GM18873 (cell line): ENCODE results near the gene FAM83E.

Source experiments
- ATAC-seq: cut with Tn5 transposase; IDR thresholded peaks from one replicate; pipeline ENCODE4 v1.9.1; 2021; ENCODE audit warnings: mild to moderate bottlenecking, moderate library complexity, moderate number of reproducible peaks; ENCODE audit not compliant: unreplicated experiment, low FRiP score

The FAM83E gene

DNA sequence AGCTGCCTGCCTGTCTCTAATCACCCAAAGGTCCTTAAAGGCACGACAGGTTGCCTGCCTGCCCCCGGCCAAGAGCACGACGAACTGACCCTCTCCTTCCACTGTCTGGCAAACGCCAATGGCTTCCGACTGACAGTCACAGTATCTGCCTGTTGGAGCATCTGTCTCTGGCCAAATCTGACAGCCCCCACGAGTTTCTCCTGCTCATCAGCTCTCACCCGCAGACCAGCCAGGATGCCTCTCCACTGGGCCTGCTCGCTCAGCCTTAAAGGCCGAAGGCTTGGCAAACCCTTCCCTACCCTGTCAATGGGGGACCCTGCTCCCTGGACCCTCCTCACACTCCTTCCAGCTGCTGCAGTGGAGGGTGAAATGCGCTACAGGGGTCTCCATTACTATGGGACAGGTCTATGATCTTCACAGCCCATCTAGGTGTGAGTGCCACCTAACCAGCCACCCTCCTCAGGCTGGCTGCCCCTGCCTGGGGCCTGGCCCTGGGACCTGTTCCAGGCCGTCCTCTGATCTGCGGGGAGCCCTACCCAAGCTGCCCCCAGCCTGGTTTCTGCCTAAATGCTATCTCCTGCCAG is 932 bp downstream of the FAM83E start:
- no peak for ATAC-seq

DNA sequence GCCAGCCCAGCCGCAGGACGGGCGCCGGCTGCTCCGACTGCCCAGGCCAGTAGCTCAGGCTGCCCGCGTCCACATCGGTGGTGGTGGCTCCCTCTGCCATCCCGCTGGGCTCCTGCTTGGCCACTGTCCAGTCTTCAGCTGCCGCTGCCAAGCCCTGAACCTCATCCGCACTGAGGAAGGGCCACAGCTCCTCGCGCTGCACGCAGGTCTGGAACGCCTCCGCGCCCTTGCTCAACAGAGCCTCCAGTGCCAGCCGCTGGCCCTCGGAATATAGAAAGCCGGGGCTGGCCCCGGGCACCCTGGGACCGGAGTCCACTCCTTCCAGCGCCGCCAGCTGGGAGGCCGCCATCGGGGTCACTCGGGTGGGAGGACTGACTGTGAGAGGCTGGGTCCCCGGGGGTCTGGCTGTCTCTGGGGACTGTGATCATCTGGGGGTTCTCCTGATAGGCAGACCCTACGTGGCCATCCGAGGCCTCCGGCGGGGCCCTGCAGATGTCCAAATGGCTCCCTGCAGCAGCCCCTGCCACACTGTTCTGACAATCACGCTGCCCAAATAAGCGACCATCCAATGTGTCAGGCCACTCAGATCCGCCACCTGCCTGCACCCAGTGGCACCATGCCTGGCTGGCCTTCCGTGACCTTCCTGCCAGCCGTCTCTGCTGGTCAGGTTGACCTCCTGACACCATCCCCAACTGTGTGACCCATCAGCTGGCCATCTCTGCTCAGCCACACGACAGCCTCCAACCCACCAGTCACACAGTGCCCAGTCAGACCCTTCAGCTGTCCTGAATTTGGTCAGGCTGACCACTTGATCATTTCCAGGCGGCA is 1.6 kb downstream of the FAM83E start:
- no peak for ATAC-seq

GRCh38 chr19:48611872-48612271 is 3.0 kb downstream of the FAM83E start:
- no peak for ATAC-seq

- ATAC-seq = no peak
Observed at GRCh38 chr19:48609571-48610108, 5.2 kb downstream of the FAM83E start.

GRCh38 chr19:48608798-48609263 is 6.0 kb downstream of the FAM83E start:
- ATAC-seq = no peak

DNA sequence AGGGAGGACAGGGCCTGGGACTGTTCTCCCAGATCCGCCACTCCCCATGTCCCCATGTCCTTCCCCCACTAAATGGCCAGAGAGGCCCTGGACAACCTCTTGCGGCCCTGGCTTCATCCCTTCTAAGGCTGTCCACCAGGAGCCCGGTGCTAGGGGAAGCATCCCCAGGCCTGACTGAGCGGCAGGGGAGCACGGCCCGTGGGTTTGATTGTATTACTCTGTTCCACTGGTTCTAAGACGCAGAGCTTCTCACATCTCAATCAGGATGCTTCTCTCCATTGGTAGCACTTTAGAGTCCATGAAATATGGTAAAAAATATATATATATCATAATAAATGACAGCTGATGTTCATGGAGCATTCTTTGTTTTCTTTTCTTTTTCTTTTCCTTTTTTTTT is 7.5 kb downstream of the FAM83E start:
- ATAC-seq = no peak

DNA sequence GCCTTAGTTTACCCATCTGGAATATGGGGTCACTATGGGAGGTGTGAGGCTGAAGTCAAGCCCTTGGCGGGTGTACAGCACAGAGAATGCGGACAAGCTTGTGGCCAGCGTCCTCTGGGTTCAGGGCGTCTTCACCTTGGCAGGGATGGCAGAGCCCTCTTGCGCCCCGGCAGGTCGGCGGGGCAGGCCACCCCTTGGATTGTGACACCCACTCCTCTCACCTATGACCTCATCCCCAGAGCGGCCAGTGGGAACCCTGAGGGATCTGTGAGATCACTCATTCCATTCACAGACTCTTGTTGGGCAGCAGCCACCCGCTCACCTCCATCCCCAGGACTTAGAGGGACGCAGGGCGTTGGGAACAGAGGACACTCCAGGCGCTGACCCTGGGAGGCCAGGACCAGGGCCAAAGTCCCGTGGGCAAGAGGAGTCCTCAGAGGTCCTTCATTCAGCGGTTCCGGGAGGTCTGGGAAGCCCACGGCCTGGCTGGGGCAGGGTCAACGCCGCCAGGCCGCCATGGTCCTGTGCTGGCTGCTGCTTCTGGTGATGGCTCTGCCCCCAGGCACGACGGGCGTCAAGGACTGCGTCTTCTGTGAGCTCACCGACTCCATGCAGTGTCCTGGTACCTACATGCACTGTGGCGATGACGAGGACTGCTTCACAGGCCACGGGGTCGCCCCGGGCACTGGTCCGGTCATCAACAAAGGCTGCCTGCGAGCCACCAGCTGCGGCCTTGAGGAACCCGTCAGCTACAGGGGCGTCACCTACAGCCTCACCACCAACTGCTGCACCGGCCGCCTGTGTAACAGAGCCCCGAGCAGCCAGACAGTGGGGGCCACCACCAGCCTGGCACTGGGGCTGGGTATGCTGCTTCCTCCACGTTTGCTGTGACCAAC is 8.2 kb downstream of the FAM83E start, which contains the start of gene SPACA4:
Gene SPACA4, plus strand, starts transcription at position 280 of the 896 bp plus-strand sequence. Its CDS starts 237 bp downstream, at position 517.
- no peak for ATAC-seq

- no peak for ATAC-seq
Observed at GRCh38 chr19:48603850-48604249, 11.0 kb downstream of the FAM83E start.

DNA sequence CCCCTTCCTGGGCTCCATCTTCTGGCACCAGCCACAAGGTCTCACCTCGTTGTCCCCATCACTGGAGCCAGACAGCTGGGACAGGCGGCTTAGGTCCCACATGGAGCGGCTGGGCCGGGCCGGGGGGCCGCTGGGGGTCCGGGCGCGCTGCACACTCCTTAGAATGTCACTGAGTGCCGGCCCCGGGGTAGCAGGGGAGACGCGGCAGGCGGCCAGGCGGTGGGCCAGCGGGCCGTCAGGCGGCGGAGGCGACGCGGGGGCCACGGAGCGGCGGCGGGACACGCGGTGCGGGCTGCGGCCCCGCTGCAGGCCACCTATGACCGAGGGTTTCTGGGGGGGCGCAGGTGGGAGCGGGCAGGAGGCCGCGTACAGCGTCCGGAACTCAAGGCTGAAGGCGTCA is 11.4 kb downstream of the FAM83E start:
- ATAC-seq = no peak

DNA sequence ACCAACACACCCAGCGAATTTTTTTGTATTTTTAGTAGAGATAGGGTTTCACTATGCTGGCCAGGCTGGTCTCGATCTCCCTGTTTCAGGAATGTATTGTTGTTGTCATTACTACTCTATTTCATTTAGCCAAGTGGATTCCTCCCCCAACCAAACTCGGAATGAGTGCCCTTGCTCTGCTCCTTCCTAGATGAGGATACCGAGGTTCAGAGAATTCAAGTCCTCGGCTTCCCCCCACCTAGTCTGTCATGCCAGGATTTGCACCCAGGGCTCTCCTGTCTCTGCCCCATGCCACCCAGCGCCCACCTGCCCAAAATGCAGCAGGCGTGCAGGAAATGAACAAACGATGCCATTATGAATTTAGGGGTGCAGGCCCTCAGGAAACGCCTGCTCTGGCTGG is 11.9 kb downstream of the FAM83E start:
- ATAC-seq = no peak

GRCh38 chr19:48600679-48601417 is 14.0 kb downstream of the FAM83E start:
- no peak for ATAC-seq

- ATAC-seq = no peak
Observed at GRCh38 chr19:48598996-48599700, 15.7 kb downstream of the FAM83E start.

DNA sequence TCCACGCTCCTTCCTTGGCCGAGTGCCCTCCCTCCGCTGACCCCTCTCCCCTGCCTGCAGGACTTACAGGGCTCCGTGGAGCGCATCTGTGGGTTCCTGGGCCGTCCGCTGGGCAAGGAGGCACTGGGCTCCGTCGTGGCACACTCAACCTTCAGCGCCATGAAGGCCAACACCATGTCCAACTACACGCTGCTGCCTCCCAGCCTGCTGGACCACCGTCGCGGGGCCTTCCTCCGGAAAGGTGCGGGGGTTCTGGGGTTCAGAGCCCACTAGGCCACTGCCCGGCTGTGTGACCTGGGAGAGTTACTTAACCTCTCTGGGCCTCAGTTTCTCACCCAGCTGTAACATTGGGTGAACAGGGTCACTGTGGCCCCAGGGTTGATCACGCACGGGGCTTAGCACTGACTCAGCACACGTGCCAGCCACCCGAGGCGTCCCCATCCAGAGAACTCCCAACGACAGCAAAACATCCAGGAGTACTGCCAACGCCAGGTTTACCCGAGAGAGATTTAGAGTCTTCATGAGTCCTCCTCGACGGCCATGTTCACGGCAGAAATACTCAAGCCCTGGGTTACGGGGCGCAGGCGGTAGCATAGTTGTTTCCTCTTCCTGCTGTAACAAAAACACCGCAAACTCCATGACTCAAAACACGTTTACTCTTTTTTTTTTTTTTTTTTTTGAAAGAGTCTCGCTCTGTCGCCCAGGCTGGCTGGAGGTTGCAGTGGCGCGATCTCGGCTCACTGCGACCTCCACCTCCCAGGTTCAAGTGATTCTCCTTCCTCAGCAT is 18.0 kb downstream of the FAM83E start:
- ATAC-seq = no peak

- ATAC-seq = no peak
Observed at GRCh38 chr19:48596237-48596636, 18.6 kb downstream of the FAM83E start.

DNA sequence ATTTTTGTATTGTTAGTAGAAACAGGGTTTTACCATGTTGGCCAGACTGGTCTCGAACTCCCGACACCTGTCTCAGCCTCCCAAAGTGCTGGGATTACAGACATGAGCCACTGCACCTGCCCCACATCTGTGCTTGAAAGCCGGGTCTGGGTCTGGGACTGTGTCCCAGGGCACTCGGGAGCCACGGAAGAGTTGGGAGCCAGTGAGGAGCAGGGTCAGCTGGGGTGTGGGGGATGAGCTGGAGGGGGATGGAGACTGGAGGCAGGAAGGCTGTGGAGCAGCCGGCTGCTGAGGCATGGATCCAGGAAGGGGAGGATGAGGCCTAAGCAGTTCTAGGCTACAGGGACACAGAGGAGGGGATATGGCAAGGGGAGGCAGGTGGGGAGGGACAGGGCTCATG is 19.0 kb downstream of the FAM83E start:
- no peak for ATAC-seq

DNA sequence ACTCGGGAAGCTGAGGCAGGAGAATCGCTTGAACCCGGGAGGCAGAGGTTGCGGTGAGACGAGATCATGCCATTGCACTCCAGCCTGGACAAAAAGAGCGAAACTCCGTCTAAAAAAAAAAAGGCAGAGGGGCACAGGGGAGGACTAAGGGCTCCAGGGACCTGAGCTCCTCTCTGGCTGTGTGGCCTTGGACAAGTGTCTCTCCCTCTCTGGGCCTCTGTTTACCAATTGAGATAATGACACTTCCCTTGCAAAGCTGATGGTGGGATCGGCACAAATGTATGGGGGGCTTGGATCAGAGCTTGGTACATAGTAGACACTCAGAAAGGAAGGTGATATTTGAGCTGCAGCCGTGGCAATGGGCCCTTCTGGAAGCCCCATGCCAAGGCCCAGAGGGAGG is 19.7 kb downstream of the FAM83E start:
- ATAC-seq = no peak

- no peak for ATAC-seq
Observed at GRCh38 chr19:48591021-48591420, 23.9 kb downstream of the FAM83E start.

- no peak for ATAC-seq
Observed at GRCh38 chr19:48588670-48589401, 26.0 kb downstream of the FAM83E start.
